ENCODE data around the gene UQCRH.
"Not testable (repeated sequence)": the region's sequence is repeated elsewhere in the genome, so short reads cannot be mapped to it uniquely, and the experiment has no call there.

Gene UQCRH

DNA sequence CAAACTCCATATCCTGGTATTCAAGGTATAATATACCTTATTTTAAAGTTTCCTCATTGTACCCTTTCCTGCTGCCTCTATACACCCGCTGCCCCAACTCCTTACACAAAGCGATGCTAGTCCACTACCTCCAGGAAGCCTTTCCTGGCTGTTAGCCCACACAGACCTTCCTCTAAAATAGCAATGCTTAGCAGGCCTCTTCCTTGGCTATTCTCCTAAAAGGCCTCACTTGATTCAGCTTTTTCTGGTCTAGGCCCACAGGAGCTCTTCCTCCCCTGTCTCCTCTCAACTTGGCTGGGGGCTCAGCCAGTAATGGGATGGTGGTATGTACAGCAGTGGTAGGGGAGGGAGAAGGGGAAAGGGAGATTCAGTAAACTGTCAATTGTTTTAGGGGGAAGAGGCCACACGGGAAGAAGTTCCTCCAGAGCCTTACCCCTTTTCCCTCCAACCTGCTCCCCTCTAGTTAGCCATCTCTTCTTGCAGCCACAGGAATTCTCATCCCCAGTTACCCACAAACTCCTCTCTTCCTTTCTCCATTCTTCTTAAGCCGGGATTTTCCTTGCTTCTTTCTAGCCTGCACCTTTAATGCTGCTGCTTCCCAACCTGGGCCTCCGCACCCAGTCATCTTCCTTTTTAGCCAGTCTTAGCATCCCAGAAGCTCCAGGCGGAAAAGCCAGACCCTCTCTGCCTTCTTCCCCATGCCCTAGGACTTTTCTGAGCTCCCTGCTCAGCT, 2.7 kb upstream of the UQCRH start:
- DNase-seq (ENCODE audit: low spot score), result no peak

- no peak for DNase-seq (ENCODE audit: low spot score)
Observed at GRCh38 chr1:46301406-46301807, 2.1 kb upstream of the UQCRH start.

DNA sequence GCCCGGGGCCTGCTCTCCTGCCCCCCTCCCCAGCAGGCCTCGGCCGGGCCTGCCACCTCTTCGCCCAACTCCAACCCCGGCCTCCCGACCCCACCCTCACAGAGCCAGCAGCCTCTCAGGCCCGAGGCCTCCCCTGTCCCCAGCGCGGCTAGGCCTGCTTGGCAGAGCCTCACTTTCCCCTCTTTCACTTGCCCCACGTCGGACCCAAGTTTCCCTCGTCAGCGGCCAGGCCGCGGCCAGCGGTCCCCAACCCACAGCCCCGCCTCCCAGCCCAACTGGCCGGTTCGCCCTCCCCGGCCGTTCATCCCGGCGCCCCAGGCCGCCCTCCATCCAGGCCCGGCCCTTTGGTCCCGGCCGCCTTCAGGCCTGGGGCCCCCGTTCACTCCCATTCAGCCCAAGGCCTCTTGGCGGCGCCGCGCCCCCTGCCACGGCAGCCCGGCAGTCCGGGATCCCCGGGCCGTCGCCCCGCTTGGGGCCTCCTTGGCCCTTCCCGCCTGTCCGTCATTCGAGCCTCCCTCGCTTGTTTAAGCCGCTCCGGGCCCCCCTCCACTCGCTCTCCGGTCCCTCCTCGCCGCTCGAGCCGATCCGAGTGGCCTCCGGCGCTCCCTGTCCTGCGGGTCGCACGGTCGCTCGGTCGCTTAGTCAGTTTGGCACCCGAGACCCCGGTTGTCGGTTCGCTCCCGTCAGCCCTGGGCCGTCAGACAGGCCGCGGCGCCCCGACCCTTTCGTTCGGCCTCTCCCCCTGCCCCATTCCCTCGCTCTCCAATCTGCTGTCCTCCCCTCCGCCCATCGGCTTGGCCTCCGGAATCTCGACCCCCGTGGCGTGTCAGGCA, 1.5 kb upstream of the UQCRH start:
- peak; percentile 39 for DNase-seq (ENCODE audit: low spot score)

DNA sequence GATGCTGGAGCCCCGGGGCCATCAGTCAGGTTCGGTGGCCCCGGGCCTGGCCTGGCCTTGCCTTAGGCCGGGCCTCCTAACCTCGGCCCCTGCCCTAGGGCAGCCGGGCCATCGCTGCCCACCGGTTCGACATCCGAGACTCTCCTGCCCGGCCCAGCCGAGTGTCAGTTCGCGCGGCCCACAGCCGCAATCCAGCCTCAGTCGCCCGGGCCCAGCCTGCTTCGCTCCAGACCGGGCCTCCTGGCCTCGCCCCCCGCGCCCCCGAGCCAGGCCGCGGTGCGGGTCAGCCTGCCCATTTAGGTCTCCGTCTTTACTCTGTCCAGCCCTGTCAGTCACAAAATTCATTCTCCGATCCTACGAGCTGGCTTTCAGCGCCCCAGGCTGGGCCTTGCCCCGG, 859 bp upstream of the UQCRH start:
- DNase-seq (ENCODE audit: low spot score), result peak; percentile 32

DNA sequence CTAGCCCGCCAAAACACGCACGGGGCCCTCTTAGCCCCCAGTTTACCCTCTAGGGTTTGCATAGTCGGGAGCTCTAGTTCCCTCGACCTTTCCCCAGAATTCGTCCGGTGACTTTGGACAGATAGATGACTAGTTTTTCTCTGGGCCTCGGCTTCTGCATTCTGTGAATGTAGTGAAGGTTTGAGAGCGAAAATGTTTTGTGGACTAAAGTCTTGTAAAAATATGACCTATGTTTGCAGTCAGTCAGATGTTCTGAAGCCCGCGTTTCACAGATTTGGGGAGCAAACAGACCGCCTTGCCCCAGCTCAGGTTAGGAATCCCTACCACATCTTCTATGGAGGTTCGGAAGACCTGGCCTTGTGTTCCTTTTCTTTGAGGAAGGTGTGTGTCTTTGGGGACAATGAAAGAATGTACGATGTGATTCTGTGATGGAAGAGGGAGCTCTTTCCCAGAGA, 401 bp downstream of the UQCRH start:
- DNase-seq (ENCODE audit: low spot score), result no peak

DNA sequence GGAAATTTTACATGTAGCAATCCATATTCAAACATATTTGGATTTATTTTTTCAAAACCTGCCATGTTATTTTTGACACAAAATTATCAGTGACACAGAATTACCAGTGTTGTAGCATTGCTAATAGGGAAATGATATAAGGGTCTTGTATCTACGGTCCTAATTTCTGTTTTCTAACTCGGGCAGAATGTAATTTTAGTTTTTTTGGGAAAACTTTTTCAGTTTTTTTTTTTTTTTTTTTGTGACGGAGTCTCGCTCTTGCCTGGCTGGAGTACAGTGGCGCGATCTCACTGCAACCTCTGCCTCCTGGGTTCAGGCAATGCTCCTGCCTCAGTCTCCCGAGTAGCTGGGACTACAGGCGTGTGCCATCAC, 2.6 kb downstream of the UQCRH start:
- DNase-seq (ENCODE audit: low spot score), result no peak

DNA sequence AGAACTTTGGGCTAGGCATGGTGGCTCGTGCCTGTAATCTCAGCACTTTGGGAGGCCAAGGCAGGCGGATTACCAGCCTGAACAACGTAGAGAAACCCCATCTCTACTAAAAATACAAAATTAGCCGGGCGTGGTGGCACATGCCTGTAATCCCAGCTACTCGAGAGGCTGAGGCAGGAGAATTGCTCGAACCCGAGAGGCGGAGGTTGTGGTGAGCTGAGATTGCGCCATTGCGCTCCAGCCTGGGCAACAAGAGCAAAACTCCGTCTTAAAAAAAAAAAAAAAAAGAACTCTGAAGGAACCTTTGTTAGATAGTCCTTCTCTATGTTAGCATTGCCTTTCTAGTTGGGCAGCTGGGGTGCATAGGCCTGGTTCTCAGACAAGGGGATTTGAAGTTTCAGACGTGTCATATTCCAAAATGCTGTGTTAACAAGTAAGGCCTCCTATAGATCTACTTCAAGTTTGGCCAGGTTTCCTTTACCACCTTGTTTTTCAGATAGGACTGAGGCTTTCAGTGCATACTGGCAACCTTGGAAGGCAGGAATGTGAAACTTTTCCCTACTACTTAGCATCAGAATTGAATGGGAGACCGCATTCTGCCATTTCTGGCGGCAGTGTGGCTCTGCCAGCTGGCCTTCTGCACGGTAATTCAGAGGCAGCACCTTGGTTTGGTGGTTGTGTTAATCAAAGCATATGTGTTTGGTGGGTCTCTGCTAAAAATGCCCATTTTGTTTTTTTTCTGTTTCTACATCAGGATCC, 6.1 kb downstream of the UQCRH start:
- no peak for DNase-seq (ENCODE audit: low spot score)

DNA sequence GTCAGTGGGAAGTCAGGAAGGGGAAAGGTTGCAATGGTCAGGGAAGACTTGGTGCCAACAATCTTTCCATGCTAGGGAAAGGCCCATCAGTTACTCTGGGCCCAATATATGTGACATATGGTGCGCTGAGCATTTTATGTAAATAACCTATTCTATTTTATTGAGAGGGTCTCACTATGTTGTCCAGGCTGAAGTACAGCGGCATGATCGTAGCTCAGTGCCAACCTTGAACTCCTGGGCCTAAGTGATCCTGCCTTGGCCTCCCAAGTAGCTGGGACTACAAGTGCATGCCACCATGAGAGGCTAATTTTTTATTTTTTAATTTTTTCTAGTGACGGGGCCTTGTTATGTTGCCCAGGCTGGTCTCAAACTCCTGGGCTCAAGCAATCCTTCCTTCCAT, 6.8 kb downstream of the UQCRH start:
- DNase-seq (ENCODE audit: low spot score), result no peak

- no peak for DNase-seq (ENCODE audit: low spot score)
Observed at GRCh38 chr1:46315669-46316403, 12.3 kb downstream of the UQCRH start.

GRCh38 chr1:46317323-46317722, 13.8 kb downstream of the UQCRH start:
- no peak for DNase-seq (ENCODE audit: low spot score)

DNA sequence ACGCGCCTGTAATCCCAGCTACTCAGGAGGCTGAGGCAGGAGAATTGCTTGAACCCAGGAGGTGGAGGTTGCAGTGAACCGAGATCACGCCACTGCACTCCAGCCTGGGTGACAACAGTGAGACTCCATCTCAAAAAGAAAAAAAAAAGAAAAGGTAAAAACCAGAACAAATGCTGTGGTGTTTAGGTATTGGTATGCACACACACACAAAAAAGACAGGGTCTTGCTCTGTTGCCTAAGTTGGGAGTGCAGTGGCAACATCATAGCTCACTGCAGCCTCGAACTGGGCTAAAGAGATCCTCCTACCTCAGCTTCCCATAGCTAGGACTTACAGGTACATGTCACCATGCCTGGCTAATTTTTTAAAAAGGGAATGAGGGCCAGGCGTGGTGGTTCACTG, 15.8 kb downstream of the UQCRH start:
- DNase-seq (ENCODE audit: low spot score), result not testable (repeated sequence)

- DNase-seq (ENCODE audit: low spot score), result not testable (repeated sequence)
Observed at GRCh38 chr1:46319960-46320914, 16.7 kb downstream of the UQCRH start.

- DNase-seq (ENCODE audit: low spot score), result not testable (repeated sequence)
Observed at GRCh38 chr1:46322191-46322590, 18.7 kb downstream of the UQCRH start.

GRCh38 chr1:46325285-46326076, 22.0 kb downstream of the UQCRH start:
- not testable (repeated sequence) for DNase-seq (ENCODE audit: low spot score)

GRCh38 chr1:46328182-46328581, 24.7 kb downstream of the UQCRH start:
- not testable (repeated sequence) for DNase-seq (ENCODE audit: low spot score)

- DNase-seq (ENCODE audit: low spot score), result not testable (repeated sequence)
Observed at GRCh38 chr1:46329807-46330206, 26.3 kb downstream of the UQCRH start.

DNA sequence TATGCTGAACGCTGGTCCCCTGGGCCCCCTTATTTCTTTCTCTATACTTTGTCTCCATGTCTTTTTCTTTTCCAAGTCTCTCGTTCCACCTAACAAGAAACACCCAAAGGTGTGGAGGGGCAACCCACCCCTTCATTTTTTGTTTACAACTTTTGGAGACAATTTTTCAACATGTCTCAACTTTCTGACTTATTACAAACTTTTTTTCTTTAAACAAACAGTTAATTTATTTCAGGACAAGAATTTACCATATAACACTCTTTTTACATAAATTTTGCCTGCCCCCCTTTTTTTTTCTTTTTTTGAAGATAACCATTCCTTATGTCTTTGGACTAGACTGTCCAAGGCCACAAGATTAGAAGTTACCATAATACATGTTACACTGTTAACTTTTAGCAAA, 26.9 kb downstream of the UQCRH start:
- not testable (repeated sequence) for DNase-seq (ENCODE audit: low spot score)

- not testable (repeated sequence) for DNase-seq (ENCODE audit: low spot score)
Observed at GRCh38 chr1:46331786-46332540, 28.5 kb downstream of the UQCRH start.

Data from SK-N-DZ (cell line).